Mononuclear cell (primary cell): ENCODE results near the gene RTP4. TPM values are rescaled to one million over a fixed set of nuclear protein-coding genes. Genes with fewer than 3 reads are reported as not detected.
A peak's percentile ranks its signal among the peaks of the same experiment; 100 is the strongest.

Source experiments
- H3K27me3 ChIP-seq: 2 replicates; pipeline ENCODE4 v1.6.0; 2011; ENCODE audit warnings: low read length, control low read depth; ENCODE audit not compliant: insufficient read depth
- H3K4me1 ChIP-seq: 2 replicates; pipeline ENCODE4 v1.5.1; 2011; ENCODE audit warnings: mild to moderate bottlenecking, low read length, control low read depth; ENCODE audit not compliant: insufficient read depth
- H3K4me3 ChIP-seq: 2 replicates; pipeline ENCODE4 v1.5.1; 2011; ENCODE audit warnings: mild to moderate bottlenecking, low read length, moderate library complexity
- H3K9me3 ChIP-seq: 2 replicates; pipeline ENCODE4 v1.5.1; 2011; ENCODE audit warnings: low read depth, mild to moderate bottlenecking, control low read depth, low read length
- total RNA-seq: library from RNA; depleted of rRNA; stranded (reverse); fragments of >200 nt; gene quantifications from one replicate; pipeline ENCODE4 v1.2.3, GENCODE V29; 2012

Gene RTP4, protein sequence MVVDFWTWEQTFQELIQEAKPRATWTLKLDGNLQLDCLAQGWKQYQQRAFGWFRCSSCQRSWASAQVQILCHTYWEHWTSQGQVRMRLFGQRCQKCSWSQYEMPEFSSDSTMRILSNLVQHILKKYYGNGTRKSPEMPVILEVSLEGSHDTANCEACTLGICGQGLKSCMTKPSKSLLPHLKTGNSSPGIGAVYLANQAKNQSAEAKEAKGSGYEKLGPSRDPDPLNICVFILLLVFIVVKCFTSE
- total RNA-seq = 2.2 TPM

DNA sequence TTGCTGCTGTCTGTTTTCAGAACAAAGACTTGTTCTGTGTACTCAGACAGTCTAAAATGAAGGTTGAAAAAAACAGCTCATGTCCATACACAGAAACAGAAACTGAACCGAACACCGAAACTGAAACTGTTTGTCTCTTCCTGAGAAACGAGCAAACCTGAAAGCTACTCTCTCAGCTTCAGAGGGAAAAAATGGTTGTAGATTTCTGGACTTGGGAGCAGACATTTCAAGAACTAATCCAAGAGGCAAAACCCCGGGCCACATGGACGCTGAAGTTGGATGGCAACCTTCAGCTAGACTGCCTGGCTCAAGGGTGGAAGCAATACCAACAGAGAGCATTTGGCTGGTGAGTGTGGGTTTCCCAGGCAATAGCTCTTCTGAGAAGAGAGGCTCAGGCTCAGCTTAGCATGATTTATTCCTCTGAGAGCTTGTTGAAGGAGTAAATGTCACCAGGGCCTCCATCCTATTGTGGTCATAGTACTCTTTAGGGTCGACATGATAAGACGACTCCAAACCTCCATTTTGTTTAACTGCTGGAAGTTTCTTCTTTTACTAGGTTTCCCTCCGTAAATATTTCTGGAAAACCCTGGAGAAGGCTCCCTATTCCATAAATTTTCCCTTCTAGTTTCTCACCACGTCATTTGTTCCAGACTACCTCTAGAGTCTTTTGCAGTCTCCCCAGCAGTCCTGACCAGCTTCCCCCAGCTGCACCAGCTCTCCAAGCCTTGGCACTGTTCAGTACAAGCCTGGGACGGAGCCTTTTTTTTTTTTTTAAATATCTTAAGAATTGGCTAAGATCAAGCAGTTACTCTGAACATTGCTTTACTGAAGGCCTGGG, at the start of gene RTP4:
TSS of gene RTP4 (plus strand) at position 135 of the 838 bp plus-strand sequence. CDS start at position 192, 57 bp downstream.
- Histone ChIP-seq H3K4me3 (peak within 1 kb of the TSS; percentile 94), H3K4me1 (peaks cover 24% of the 10 kb centered on the region), H3K9me3 (no peaks in the 10 kb centered on the region), H3K27me3 (no peaks in the 10 kb centered on the region)

DNA sequence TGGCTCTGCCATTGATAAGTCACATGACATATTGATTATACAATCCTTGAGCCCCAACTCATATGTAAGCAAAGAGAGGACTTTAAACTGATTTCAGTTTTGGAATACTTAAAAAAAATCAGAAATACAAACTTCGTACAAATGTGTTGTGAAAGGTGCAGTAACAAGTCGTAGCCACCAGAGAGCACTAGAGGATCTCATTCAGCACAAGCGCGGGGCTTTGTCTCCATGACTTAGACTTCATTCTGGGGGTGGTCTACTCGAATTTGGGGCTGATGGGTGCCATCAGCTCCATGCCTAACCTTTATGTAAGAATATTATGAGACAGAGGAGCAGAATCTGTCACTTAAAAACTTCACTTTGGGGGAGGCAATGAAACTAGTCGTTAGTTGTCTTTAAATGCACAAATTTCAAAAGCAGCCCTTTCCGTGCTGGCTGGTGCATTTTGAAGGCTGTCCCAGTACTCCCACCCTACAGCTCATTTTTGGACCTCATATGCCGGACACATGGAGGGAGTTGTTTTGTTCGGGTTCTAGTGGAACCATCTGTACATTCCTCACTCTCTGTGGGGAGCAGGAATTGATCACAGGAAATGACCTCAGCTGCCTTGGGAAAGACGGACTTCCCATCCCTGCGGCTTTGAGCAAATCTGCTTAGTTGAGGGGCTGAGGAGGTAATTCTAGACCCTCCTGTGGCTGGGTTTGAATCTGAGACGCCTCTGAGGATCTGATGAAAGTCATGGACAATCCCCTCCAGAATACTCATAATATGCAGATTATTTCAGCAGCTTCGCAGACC, 49.2 kb upstream of the RTP4 start:
- H3K27me3 ChIP-seq = peaks cover 21% of the 10 kb centered on the region
- H3K9me3 ChIP-seq = no peaks in the 10 kb centered on the region
- H3K4me1 ChIP-seq = peaks cover 7% of the 10 kb centered on the region
- no peak overlapping the region for H3K4me3 ChIP-seq

DNA sequence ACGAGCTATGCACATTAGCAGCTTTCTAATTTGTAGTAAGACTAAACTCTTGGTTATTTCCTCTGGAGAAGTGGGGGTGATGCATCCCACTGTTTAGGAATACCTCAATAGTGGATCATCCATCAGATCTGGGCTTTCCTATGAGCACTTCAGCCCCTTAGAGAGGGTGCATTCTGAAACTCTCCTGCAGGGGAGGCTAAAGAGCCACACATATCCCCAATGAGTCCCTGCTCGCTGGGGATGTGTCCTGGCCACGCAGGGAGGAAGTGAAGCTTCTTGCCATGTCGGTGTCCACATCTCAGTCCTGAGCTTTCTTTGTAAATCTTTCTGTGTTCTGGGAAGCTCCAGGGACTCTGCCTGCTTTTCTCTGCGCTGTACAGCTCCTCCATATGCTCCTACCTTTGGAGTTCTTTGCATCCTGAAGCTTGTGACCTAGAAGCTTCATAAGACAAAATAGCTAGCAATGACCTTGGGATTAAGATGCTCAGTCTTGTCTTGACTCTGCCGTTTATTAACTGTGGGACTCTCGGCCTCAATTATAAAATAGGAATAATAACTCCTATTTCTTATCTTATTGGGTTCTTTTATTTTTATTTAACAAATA, 48.4 kb upstream of the RTP4 start:
- Histone ChIP-seq H3K9me3 (no peaks in the 10 kb centered on the region), H3K27me3 (peaks cover 17% of the 10 kb centered on the region), H3K4me3 (no peak overlapping the region), H3K4me1 (peaks cover 7% of the 10 kb centered on the region)

DNA sequence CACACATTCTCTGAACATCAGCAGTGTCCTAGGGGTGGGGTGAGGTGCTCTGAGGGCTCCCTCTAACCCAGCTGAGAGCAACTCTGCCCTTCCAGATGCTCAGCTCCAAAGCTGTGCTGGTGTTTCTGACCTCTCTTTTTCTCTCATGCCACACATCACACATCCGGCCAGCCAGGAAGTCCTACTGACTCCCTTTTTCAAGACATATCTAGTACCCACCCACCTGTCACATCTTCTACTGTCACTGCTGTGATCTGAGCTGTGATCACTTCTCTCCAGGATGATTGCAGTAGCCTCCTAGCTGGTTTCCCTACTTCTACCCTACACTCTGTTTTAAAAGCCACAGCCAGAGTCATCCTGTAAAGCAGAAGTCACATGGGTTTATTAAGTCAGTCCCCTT, 46.4 kb upstream of the RTP4 start:
- Histone ChIP-seq H3K9me3 (no peaks in the 10 kb centered on the region), H3K27me3 (peaks cover 13% of the 10 kb centered on the region), H3K4me3 (no peak overlapping the region), H3K4me1 (peaks cover 7% of the 10 kb centered on the region)

DNA sequence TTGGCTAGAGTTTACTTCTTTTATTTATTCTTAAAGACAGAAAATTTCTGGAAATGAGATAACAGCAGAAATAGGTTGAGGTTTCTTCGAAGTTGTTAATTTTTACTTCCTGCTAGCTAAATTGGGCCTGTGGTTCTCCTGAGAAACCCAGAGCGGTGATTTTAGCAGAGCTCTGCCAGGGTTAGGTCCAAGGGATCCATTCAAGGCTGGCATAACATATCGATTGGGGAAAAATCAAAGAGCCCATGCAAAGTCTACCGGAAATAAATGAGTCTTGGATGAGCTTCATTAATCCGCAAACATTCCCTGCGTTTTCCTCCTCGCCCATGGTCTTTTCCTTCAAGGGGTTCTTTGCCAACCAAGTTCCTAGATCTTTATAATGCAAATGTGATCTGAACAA, 45.9 kb upstream of the RTP4 start:
- Histone ChIP-seq H3K27me3 (peaks cover 13% of the 10 kb centered on the region), H3K4me1 (peaks cover 7% of the 10 kb centered on the region), H3K4me3 (no peak overlapping the region), H3K9me3 (no peaks in the 10 kb centered on the region)

DNA sequence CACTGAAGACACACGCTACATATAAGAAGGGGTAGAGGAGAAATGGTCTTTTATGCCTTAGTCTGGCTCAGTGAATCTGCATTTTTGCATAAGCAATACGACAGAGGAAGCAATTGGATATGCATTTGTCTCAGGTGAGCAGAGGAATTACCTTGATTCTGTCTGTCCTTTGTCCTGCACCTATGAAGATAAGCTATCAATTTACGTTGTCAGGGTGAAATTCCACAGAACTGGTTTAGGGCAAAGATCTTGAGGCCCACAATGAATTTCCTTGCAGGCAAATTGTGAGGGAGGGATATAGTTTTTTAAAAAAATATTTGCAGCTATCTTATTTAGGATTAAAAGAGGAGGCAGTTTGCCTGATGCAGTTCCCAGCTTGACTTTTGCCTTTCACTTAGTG, 45.1 kb upstream of the RTP4 start:
- Histone ChIP-seq H3K9me3 (no peaks in the 10 kb centered on the region), H3K27me3 (peaks cover 13% of the 10 kb centered on the region), H3K4me1 (peaks cover 7% of the 10 kb centered on the region), H3K4me3 (no peak overlapping the region)

DNA sequence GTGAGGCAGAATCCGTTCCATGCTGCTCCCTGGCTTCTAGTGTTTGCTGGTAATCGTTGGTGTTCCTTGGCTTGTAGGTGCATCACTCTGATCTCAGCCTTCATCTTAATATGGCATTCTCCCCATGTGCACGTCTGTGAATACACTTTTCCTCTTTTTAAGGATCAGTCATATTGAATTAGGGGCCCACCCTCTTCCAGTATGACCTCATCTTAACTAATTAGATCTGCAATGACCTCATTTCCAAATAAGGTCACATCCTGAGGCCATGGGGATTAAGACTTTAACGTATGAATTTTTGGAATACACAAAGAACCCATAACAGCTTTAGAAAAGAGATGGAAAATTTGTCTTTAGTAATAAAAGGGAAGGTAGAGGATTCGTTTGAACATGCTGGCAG, 42.6 kb upstream of the RTP4 start:
- Histone ChIP-seq H3K9me3 (no peaks in the 10 kb centered on the region), H3K27me3 (no peaks in the 10 kb centered on the region), H3K4me3 (no peak overlapping the region), H3K4me1 (no peaks in the 10 kb centered on the region)

DNA sequence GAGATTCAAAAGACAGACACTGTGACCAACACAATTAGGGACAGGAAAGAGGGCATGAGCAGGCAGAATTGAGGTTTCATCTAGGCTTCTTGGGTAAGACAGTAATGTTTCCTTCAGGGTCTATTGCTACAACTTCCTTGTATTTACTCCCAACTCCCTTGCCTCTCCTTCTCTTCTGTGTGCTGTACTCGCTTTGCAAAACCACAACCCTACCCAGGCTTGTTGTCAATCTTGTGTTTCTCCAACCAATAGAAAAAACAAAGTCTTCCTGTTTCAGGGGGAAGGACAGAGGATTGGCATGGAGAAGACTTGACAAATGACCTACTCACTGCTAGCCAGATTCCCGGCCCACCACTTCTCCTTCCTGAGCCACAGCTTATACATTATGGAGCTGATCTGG, 40.3 kb upstream of the RTP4 start:
- Histone ChIP-seq H3K4me3 (no peak overlapping the region), H3K4me1 (no peaks in the 10 kb centered on the region), H3K27me3 (no peaks in the 10 kb centered on the region), H3K9me3 (no peaks in the 10 kb centered on the region)

DNA sequence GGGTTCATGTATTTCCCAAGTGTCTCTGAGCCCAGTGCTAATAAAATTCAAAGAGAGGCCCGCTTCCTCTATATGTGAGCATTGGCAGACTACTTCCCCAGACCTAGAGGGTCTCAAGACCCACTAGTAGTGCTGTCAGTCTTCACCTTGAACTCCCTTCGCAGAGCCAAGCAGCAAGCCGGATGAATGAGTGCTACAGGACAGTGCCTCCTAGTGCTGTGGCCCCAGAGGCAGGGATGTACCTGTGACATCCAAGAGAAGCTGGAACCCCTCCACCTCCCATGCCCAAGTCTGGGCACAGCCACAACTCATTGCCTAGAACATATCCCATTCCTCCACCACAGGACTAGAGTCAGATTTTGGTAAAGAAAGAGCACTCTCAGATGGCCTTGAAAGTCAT, 39.5 kb upstream of the RTP4 start:
- Histone ChIP-seq H3K4me3 (no peak overlapping the region), H3K4me1 (no peaks in the 10 kb centered on the region), H3K27me3 (no peaks in the 10 kb centered on the region), H3K9me3 (no peaks in the 10 kb centered on the region)

DNA sequence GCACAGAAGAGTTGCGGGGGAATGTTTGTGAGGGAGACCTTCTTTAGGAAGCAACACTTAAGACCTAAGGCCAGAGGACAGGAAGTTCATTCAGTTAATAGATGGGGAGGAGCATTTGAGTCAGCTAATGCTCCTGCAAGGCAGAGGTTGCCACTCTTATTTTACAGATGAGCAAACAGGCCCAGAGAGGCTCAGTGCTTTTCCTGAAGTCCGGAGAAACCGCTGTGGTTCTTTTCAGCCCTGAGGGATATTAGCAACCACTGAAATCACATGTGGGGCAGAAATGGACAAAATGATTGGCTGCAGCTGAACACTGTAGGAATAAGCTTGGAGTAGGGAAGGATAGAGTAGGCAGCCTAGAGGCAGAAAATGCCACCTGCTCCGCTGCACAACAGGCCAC, 33.3 kb upstream of the RTP4 start:
- H3K4me1 ChIP-seq = no peaks in the 10 kb centered on the region
- H3K27me3 ChIP-seq = peaks cover 4% of the 10 kb centered on the region
- H3K9me3 ChIP-seq = no peaks in the 10 kb centered on the region
- no peak overlapping the region for H3K4me3 ChIP-seq

DNA sequence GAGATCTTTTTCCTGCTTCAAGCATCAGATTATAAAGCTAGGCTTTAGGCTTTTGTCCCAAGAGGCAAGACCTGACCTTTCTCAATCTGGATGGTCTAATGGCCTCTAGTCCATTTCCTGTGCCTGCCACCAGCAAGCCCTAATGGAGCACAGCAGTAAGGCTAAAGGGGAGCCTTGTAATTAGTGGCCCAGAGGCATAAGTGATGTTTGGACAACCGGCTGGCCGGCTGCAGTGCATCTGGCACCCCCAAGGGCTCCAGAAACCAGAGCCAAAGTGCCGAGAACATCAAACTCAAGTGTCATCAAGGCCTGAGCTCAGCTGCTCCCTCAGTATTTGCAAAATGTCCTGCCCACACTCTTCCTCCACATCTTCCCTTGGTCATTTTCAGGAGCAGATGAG, 31.9 kb upstream of the RTP4 start:
- H3K4me1 ChIP-seq = no peaks in the 10 kb centered on the region
- no peak overlapping the region for H3K4me3 ChIP-seq
- H3K27me3 ChIP-seq = peaks cover 10% of the 10 kb centered on the region
- no peaks in the 10 kb centered on the region for H3K9me3 ChIP-seq

DNA sequence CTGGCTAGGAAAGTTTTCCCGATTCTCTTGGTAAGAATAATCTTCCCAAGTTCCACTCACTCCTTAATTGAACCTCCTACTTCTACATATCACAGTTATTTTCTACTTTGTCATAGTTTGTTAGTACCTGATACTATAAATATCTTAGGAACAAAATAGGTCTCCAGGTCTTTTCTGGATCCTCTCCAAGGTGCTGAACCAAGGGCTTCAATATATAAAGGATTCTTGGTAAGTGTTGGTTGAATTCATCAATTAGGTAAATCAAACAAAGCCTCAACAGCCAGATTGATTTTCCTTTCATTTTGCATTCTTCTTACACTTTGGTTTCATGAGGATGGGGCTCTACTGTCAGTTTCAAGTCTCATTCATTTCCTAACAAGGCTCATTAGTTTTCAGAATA, 27.6 kb upstream of the RTP4 start:
- no peak overlapping the region for H3K4me3 ChIP-seq
- H3K27me3 ChIP-seq = peaks cover 12% of the 10 kb centered on the region
- no peaks in the 10 kb centered on the region for H3K4me1 ChIP-seq
- no peaks in the 10 kb centered on the region for H3K9me3 ChIP-seq

DNA sequence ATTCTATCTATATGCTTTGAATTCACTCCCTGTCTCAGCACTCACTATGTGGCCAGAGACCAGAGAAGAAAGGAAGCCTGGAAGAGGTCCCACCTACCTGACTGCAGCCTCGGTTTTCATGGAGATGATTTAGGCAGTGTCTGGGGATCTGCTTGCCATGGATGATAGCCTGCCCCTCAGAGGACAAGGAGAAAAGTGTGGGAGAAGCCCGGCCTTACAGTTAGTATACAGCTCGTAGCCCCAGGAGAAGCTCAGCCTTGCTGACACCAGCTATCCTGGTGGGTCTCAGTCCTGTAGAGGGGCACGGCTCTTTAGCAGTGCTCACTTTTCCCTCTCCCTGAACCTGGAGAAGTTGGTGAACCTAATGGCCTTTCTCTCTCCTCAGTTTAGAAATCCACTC, 25.9 kb upstream of the RTP4 start:
- Histone ChIP-seq H3K4me1 (no peaks in the 10 kb centered on the region), H3K9me3 (no peaks in the 10 kb centered on the region), H3K4me3 (no peak overlapping the region), H3K27me3 (peaks cover 12% of the 10 kb centered on the region)

DNA sequence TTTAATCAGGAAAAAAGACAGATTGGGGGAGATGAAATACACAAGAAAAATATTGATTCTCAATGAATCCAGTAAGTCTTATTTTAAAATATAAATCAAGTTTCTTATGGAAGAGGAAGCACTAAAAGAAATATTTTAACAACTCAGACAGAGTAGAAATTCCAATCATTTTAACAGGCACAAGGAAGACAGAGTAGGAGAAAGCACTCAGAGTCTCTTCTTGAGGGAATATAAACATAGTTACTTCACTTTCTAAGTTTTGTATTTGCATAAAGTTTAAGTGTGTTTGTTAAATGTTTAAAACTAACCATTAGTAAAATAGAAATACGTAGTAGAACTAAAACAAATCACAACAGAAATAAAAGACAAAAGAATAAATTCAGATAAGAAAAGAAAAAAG, 24.5 kb upstream of the RTP4 start:
- Histone ChIP-seq H3K9me3 (no peaks in the 10 kb centered on the region), H3K4me3 (no peak overlapping the region), H3K27me3 (peaks cover 15% of the 10 kb centered on the region), H3K4me1 (no peaks in the 10 kb centered on the region)
